Astrocyte of the spinal cord (primary cell): ENCODE data around the gene NEK6.

Experiments
- DNase-seq: peaks from one replicate; pipeline ENCODE4 v3.0.0; 2011; ENCODE audit warnings: low read depth, low spot score
- H3K4me3 ChIP-seq: 2 replicates; pipeline ENCODE4 v1.5.1; 2011; ENCODE audit warnings: low read depth, mild to moderate bottlenecking, low read length, moderate library complexity
- in situ Hi-C: cut with HindIII; loops from 2 replicates; pipeline ENCODE4 v1.10.0; 2017; ENCODE audit warnings: low sequenced_read_pairs
- TF ChIP-seq, protein P1 (sequence below): IDR thresholded peaks from 2 replicates; pipeline ENCODE4 v1.5.1; 2012; ENCODE audit warnings: low read depth, mild to moderate bottlenecking, low read length, inconsistent platforms

The NEK6 gene

DNA sequence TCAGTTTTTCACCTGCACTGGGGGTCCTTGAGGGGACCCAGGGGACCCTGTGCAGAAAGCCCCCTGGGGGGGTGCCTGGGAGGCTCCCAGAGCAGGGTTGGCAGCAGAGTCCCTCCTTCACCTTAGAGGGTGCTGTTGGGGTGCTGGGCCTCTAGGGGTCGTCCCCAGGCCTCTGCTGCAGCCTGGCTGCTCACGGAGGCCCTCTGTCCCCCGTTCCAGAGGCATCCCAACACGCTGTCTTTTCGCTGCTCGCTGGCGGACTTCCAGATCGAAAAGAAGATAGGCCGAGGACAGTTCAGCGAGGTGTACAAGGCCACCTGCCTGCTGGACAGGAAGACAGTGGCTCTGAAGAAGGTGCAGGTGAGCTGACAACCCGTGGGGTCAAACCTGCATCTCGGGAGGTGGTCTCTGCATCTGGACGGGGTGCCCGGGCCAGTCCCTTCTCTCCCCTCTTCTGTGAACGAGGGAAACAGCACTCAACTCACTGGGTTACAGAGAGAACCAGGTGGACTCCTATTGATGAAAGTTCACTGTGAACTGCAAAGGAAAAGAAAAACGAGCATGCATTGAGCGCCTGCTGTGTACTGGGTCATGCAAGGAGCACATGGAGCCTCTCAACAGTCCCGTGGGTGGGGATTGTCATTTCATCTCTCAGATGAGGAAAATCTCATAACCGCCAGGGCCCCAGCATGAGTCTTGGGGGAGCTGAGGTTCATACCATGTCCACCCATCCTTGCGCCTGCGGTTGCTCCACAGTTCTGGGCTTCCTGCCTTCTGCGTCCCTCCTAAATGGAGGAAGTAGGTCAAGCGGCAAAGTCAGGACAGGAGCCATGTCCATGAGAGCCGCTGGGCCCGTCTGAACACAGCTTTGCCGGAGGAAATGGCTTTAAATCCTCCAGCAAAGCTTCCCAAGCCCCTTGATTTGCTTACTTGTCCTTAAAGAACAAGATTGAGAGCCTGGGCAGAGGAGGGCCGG lies 54.8 kb downstream of the NEK6 start:
- no peak for DNase-seq
- no peak overlapping the region for H3K4me3 ChIP-seq
- in situ Hi-C loops: no loop called here
- TF ChIP-seq, protein P1, sequence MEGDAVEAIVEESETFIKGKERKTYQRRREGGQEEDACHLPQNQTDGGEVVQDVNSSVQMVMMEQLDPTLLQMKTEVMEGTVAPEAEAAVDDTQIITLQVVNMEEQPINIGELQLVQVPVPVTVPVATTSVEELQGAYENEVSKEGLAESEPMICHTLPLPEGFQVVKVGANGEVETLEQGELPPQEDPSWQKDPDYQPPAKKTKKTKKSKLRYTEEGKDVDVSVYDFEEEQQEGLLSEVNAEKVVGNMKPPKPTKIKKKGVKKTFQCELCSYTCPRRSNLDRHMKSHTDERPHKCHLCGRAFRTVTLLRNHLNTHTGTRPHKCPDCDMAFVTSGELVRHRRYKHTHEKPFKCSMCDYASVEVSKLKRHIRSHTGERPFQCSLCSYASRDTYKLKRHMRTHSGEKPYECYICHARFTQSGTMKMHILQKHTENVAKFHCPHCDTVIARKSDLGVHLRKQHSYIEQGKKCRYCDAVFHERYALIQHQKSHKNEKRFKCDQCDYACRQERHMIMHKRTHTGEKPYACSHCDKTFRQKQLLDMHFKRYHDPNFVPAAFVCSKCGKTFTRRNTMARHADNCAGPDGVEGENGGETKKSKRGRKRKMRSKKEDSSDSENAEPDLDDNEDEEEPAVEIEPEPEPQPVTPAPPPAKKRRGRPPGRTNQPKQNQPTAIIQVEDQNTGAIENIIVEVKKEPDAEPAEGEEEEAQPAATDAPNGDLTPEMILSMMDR: peak; percentile 23

DNA sequence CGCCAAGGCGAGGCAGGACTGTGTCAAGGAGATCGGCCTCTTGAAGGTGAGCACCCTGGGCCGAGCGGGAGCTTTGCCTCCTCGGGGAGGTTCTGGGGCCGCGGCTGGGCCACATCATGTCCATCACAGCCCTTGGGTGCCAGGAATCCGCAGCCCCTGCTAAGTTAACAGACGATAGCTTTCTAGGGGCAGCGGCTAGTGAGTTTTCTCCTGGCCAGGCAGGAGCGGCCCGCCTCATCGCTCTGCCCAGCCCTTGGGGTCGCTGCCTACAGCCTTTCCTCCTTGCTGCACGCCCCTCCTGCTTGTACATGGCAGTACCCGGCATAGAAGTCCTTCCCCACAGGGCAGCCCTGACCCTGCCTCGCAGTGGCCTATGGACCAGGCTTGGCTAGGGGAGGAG lies 56.2 kb downstream of the NEK6 start:
- no peak overlapping the region for H3K4me3 ChIP-seq
- DNase-seq: no peak
- in situ Hi-C loops: no loop called here
- TF ChIP-seq, protein P1: no peak

DNA sequence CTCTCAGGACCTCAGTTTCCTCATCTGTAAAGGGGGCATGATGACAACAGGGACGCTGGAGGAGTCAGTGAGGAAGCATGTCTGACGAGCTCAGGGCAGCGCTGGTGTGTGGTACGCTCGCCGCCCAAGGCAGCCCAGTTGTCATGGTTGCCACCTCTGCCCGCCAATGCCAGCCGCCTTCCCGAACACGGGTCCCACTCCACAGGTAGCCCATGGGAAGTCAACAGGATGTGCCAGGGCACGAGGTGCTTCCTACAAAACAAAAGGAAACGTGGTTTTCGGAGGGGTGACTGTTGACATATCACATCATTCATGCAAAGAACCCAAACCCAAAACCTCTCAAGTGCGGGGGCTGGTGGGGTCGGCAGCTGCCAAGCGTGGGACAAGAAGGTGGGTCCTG lies 58.1 kb downstream of the NEK6 start:
- no peak for DNase-seq
- TF ChIP-seq, protein P1: no peak
- no peak overlapping the region for H3K4me3 ChIP-seq
- in situ Hi-C loops: no loop called here

DNA sequence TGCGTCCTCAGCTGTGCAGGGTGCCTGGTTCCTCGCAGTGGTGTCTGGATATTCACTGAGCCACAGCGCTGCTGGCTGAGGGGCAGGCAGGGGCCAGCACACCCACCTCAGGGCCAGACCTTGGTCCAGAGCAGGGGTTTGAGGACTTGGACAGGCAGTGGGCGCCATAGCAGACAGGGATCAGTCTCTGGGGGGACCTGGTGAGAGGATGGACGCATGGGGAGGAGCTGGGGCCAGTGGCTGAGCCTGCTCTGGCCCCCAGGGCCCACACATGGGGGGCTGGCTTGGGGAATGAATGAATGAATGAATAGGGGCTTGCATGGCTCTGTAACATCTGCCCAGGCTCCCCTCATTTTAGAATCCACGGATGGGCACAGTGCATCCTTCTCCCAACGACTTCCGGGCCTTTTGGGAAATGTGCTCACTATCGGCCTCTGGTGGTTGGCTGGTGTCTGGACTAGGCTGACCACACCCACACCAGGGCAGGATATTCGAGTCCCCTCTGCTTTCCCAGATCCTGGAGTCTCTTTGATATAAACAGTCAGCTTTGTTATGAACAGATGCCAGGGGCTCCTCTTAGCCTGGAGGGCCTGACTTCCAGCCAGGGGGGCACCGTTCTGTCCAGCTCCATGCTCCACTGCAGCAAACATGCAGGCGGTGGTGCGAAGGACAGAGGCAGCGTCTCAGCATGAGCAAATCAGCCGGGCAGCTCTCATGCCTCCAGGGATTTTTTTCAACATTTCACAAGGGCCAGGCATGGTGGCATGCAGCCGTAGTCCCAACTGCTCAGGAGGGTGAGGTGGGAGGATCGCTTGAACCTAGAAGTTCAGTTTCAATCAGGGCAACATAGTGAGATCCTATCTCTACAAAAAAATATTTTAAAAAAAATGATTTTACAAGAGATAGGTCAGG lies 62.6 kb downstream of the NEK6 start:
- peak; percentile 40 for DNase-seq

DNA sequence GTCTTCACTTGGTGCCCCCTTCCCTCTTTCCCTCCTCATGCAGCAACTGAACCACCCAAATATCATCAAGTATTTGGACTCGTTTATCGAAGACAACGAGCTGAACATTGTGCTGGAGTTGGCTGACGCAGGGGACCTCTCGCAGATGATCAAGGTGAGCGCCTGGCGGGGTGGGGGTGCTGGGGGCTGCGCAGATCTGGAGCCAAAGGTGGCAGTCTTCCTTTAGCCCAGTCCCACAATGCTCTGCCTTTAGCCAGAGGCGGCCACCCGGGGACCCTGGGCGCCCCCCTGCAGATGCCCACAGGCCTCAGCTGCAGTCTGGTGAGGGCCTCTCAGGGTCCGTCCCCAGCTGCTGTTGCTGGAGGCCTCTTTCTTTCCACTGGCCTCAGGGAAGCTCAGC lies 63.7 kb downstream of the NEK6 start:
- TF ChIP-seq, protein P1: no peak
- no peak overlapping the region for H3K4me3 ChIP-seq
- DNase-seq: no peak
- in situ Hi-C loops: no loop called here

More for the DNA sequence above, 62.6 kb downstream of the NEK6 start:
- in situ Hi-C loops: no loop called here
- TF ChIP-seq, protein P1: peak; percentile 96
- no peak overlapping the region for H3K4me3 ChIP-seq

DNA sequence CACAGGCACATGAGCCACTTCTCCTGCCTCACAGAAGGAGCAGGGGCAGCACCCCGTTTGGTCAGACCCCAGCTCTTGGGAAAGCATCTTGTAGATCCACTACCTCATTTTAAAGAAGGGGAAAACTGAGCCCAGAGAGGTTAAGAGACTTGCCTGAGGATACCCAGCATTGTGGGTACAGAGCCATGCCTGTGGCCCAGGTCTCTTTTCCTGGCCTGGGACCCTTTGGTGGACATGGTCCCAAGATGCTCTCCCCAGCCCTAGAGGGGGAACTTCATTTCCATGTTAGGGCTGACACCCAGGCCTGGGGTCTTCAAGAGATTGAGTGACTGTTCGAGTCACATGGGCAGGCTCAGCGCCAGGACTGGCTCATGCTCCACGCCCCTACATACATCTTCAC lies 64.2 kb downstream of the NEK6 start:
- in situ Hi-C loops: no loop called here
- TF ChIP-seq, protein P1: no peak
- H3K4me3 ChIP-seq: no peak overlapping the region
- DNase-seq: no peak
